SHP77 treated with DMSO at 0.1 percent for 48 hours (cell line): ENCODE data around the gene PTPRC.

Experiments
- DNase-seq: peaks from one replicate; lab custom pipeline; 2025; lab: John Stamatoyannopoulos, UW

The PTPRC gene

GRCh38 chr1:198674009-198674408, 35.2 kb downstream of the PTPRC start:
- no peak for DNase-seq

- no peak for DNase-seq
Measured at GRCh38 chr1:198676253-198676652, 37.4 kb downstream of the PTPRC start.

- DNase-seq = no peak
Measured at GRCh38 chr1:198677027-198677426, 38.2 kb downstream of the PTPRC start.

GRCh38 chr1:198677871-198678270, 39.0 kb downstream of the PTPRC start:
- no peak for DNase-seq

- DNase-seq = no peak
Measured at GRCh38 chr1:198678301-198678836, 39.5 kb downstream of the PTPRC start.

GRCh38 chr1:198678901-198679329, 40.1 kb downstream of the PTPRC start:
- no peak for DNase-seq

- no peak for DNase-seq
Measured at GRCh38 chr1:198679535-198680173, 40.8 kb downstream of the PTPRC start.

- DNase-seq = no peak
Measured at GRCh38 chr1:198680174-198680875, 41.5 kb downstream of the PTPRC start.

GRCh38 chr1:198681252-198681651, 42.4 kb downstream of the PTPRC start:
- DNase-seq = no peak

- DNase-seq = no peak
Measured at GRCh38 chr1:198681831-198682759, 43.3 kb downstream of the PTPRC start.

- DNase-seq = no peak
Measured at GRCh38 chr1:198682850-198683249, 44.0 kb downstream of the PTPRC start.

GRCh38 chr1:198683449-198683848, 44.6 kb downstream of the PTPRC start:
- no peak for DNase-seq

- no peak for DNase-seq
Measured at GRCh38 chr1:198686069-198686728, 47.4 kb downstream of the PTPRC start.

GRCh38 chr1:198687429-198687828, 48.6 kb downstream of the PTPRC start:
- DNase-seq = no peak

GRCh38 chr1:198691063-198691462, 52.2 kb downstream of the PTPRC start:
- DNase-seq = no peak

- DNase-seq = no peak
Measured at GRCh38 chr1:198693321-198693720, 54.5 kb downstream of the PTPRC start.

- DNase-seq = no peak
Measured at GRCh38 chr1:198694542-198694941, 55.7 kb downstream of the PTPRC start.

GRCh38 chr1:198696211-198696610, 57.4 kb downstream of the PTPRC start:
- DNase-seq = no peak

- peak; percentile 24 for DNase-seq
Measured at GRCh38 chr1:198699167-198700015, 60.6 kb downstream of the PTPRC start.

GRCh38 chr1:198700016-198700392, 61.2 kb downstream of the PTPRC start:
- DNase-seq = no peak

- no peak for DNase-seq
Measured at GRCh38 chr1:198700396-198700795, 61.6 kb downstream of the PTPRC start.
